CD4-positive, alpha-beta T cell treated with Interleukin-17A for 4 hours (primary cell): ENCODE measurements around the gene CT45A6.
"Not testable (repeated sequence)": the region's sequence is repeated elsewhere in the genome, so short reads cannot be mapped to it uniquely, and the experiment has no call there.

Experiments used
- DNase-seq: peaks from one replicate; pipeline ENCODE4 v3.0.0-alpha.2; 2020; ENCODE audit warnings: mixed read lengths

CT45A6 gene

GRCh38 chrX:135802687-135803086 is at the start of gene CT45A6:
Gene CT45A6 (minus strand): TSS chrX:135802787. CDS start chrX:135798993, 3,794 bp downstream.
- not testable (repeated sequence) for DNase-seq

DNA sequence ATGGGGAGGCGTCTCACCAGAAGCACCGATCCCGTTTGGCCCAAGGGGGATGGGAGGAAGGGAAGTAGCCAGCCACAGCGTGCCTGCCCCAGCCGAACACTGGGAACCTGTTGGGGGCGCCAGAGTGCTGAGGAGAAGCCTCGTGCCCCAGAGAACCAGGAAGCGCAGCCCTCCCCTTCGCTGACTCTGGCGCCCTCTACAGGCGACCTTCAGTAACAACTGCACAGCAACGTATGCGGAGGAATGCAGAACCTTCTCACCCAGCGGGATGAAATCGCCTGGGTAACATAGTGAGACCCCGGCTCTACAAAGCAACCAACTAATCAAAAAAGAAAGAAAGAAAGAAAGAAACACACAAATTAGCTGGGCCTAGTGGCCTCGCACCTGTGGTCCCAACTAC is 34.6 kb upstream of the CT45A6 start, which contains the start of gene CT45A7:
Gene CT45A7 (minus strand): TSS at position 101 of the 400 bp plus-strand sequence. CDS start 3,747 bp downstream, outside the sequence.
- not testable (repeated sequence) for DNase-seq

GRCh38 chrX:135819912-135820311 is 17.3 kb upstream of the CT45A6 start, which contains the start of gene CT45A2:
Gene CT45A2 (minus strand): TSS chrX:135820012. CDS start chrX:135816265, 3,747 bp downstream.
- DNase-seq = not testable (repeated sequence)

GRCh38 chrX:135785403-135785802 is 17.2 kb downstream of the CT45A6 start, which contains the start of gene CT45A5:
Gene CT45A5 (minus strand): TSS chrX:135785503. CDS start chrX:135781729, 3,774 bp downstream.
- DNase-seq = not testable (repeated sequence)

GRCh38 chrX:135768091-135768490 is 34.5 kb downstream of the CT45A6 start, which contains the start of gene CT45A3:
Gene CT45A3 (minus strand): TSS chrX:135768191. CDS start chrX:135764444, 3,747 bp downstream.
- not testable (repeated sequence) for DNase-seq

DNA sequence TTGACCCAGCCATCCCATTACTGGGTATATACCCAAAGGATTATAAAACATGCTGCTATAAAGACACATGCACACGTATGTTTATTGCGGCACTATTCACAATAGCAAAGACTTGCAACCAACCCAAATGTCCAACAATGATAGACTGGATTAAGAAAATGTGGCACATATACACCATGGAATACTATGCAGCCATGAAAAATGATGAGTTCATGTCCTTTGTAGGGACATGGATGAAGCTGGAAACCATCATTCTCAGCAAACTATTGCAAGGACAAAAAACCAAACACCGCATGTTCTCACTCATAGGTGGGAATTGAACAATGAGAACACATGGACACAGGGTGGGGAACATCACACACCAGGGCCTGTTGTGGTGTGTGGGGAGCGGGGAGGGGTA is 57.8 kb downstream of the CT45A6 start:
- not testable (repeated sequence) for DNase-seq
